HL-60/S4 (cell line): ENCODE data around the gene RFX7.
"Not testable (repeated sequence)": the region's sequence is repeated elsewhere in the genome, so short reads cannot be mapped to it uniquely, and the experiment has no call there.

ENCODE experiments used
- in situ Hi-C: fragments of 300-500 bp; cut with MboI; formaldehyde crosslinking; loops from 2 replicates; pipeline ENCODE4 v1.14.3; 2022; ENCODE audit warnings: low sequenced_read_pairs

Gene RFX7

GRCh38 chr15:56243163-56244037 lies at the start of gene RFX7:
Gene RFX7, minus strand, starts transcription at chr15:56243879. Its CDS starts 594 bp downstream, at chr15:56243285.
- in situ Hi-C loops: no loop called here

- in situ Hi-C loops: no loop called here
Observed at GRCh38 chr15:56292546-56293316, 49.1 kb upstream of the RFX7 start.

- in situ Hi-C loops: no loop called here
Observed at GRCh38 chr15:56291741-56292140, 48.1 kb upstream of the RFX7 start.

- in situ Hi-C loops: no loop called here
Observed at GRCh38 chr15:56286213-56286612, 42.5 kb upstream of the RFX7 start.

- in situ Hi-C loops: no loop called here
Observed at GRCh38 chr15:56281145-56281544, 37.5 kb upstream of the RFX7 start.

GRCh38 chr15:56273724-56274123 lies 30.0 kb upstream of the RFX7 start:
- in situ Hi-C loops: no loop called here

- in situ Hi-C loops: no loop called here
Observed at GRCh38 chr15:56272454-56272853, 28.8 kb upstream of the RFX7 start.

- in situ Hi-C loops: not testable (repeated sequence)
Observed at GRCh38 chr15:56266465-56266864, 22.8 kb upstream of the RFX7 start.

GRCh38 chr15:56261854-56262509 lies 18.3 kb upstream of the RFX7 start:
- in situ Hi-C loops: no loop called here

GRCh38 chr15:56257306-56257705 lies 13.6 kb upstream of the RFX7 start:
- in situ Hi-C loops: loop anchor here (10.0 kb wide), 1 partner anchor 177 kb away; no protein-coding TSS in a partner anchor

GRCh38 chr15:56254265-56254664 lies 10.6 kb upstream of the RFX7 start:
- in situ Hi-C loops: loop anchor here (10.0 kb wide), 1 partner anchor 181 kb away; no protein-coding TSS in a partner anchor

GRCh38 chr15:56252386-56252785 lies 8.7 kb upstream of the RFX7 start:
- in situ Hi-C loops: loop anchor here (10.0 kb wide), 1 partner anchor 182 kb away; no protein-coding TSS in a partner anchor

GRCh38 chr15:56251315-56252095 lies 7.8 kb upstream of the RFX7 start:
- in situ Hi-C loops: loop anchor here (10.0 kb wide), 1 partner anchor 183 kb away; no protein-coding TSS in a partner anchor

- in situ Hi-C loops: loop anchor here (10.0 kb wide), 1 partner anchor 184 kb away; no protein-coding TSS in a partner anchor
Observed at GRCh38 chr15:56250626-56251025, 6.9 kb upstream of the RFX7 start.

- in situ Hi-C loops: no loop called here
Observed at GRCh38 chr15:56249092-56249491, 5.4 kb upstream of the RFX7 start.

GRCh38 chr15:56248311-56248992 lies 4.8 kb upstream of the RFX7 start:
- in situ Hi-C loops: no loop called here

- in situ Hi-C loops: no loop called here
Observed at GRCh38 chr15:56247266-56247665, 3.6 kb upstream of the RFX7 start.

GRCh38 chr15:56245871-56246814 lies 2.5 kb upstream of the RFX7 start:
- in situ Hi-C loops: no loop called here
